HG03064 (cell line): ENCODE data around the gene MASP1.

Source experiments
- ATAC-seq: cut with Tn5 transposase; IDR thresholded peaks from one replicate; pipeline ENCODE4 v1.9.1; 2021; ENCODE audit warnings: low read depth; ENCODE audit not compliant: unreplicated experiment

Gene MASP1

DNA sequence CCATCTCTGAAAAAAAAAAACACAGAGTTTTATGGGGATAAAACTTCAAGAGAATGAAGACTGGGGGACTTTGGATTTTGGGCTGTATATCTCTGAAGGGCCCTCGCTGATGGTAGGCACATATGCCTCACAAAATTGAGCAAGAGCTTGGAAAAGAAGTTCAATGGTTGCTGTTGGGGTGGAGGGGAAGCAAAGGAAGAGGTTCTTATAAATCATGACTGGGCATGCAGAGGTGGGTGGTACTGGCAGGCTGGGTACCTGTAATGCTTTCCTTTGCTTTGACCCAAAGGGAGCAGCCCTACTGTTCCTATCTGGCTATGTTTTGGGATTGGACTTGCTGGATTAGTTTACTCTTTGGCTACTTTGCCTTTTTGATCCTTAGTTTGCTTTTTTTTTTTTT lies 100.3 kb downstream of the MASP1 start:
- no peak for ATAC-seq

DNA sequence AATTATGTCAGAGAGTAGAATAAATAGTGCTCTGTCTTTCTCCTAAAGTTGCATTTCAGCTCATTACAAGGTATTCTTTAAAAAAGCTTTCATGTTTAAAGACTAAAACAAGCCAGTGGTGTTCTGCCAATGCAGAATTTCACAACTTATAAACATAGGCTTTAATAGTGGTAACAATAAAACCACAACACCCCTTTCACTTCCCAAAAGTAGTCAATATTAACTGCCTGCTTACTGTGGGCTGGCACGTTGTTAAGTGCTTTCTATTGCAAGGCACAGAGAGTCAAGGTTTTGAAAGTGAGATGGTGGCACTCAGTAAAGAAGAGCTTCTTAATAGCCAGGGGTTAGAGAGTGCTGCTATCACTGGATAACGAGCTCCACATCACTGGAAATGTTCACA lies 102.6 kb downstream of the MASP1 start:
- ATAC-seq = no peak

DNA sequence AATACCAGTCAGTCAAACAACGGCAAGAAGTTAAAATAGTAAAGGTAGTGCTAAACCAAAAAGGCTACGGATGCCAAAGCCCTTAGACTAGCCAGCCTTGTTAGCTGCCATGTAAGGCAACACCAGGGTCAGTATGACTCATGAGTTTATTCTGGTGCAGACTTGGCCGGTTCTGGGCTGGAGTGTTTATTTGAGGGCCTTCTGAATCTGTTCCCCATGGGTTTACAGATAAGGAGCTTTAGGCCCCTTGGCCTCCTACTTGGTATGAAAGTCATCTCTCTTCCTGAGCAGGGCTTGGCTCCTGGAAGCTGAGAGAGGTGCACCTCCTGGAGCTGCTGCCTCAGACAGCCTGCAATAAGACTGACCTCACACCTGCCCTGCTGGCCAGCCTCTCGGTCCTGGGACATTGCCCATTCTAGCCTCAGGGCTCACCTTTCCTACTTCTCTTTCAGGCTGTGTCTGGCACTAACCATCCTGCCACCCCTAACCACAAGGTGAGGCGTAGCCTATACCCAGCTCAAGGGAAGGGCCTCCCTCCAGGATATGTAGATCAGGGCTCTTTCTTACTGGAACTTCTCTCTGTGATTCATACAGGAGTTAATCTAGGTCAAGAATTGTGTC lies 104.6 kb downstream of the MASP1 start:
- no peak for ATAC-seq

DNA sequence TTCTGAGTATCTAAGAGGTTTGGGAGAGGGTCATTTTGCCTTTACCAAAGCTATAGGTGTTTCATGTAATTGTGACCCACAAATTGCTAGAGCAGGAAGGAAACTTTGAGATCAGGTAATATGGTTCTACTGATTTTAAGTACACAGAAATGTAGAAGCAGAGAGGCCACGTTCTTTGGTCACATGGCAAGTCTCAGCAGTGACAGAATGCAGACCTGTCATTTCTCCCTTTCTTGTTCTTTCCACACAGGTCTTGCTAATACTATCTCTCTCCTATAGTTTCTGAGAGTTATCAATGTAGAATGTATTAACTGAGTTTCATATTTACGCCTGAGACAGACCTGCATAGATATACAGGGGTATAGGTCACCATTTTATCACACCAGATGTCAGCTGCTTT lies 105.2 kb downstream of the MASP1 start:
- ATAC-seq = no peak

DNA sequence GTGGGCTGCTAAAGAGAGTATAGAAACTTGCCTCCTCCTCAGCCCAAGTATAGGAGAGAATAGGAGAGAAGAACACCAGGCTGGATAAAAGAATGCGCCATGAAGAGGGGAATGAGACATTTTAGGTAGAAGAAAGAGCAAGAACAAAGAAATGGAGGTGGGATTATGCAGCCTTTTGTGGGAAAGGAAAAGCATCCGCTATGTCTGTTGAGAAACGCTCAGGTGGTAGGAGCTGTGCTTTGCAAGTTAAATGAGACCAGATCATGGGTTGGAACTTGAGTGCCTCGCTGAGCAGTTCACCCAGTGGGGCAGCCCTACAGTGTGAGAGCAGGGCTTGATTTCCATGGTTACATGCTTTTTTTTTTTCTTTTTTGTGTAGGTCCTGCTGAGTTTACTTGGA lies 105.8 kb downstream of the MASP1 start:
- no peak for ATAC-seq
